Sigmoid colon (tissue), 7 donors: Measurements from ENCODE around the gene F11R. TPM values are rescaled to one million over a fixed set of nuclear protein-coding genes. Genes with fewer than 3 reads are reported as not detected.

Experiments used
- DNase-seq: peaks from one replicate; pipeline ENCODE4 v3.0.0-alpha.2; 2019
- H3K27ac ChIP-seq, 4 donors: fragments of 200-600 bp; sonication (generic); one replicate each; pipeline ENCODE4 v1.5.1; 2016 to 2019; ENCODE audit warnings: mild to moderate bottlenecking in 1 of 4
- H3K27me3 ChIP-seq, 3 donors: fragments of 200-600 bp; sonication (generic); one replicate each; pipeline ENCODE4 v1.5.1; 2019; ENCODE audit warnings: mild to moderate bottlenecking in 1 of 3
- H3K36me3 ChIP-seq, 4 donors: fragments of 200-600 bp; sonication (generic); one replicate each; pipeline ENCODE4 v1.5.1; 2016 to 2019
- H3K4me1 ChIP-seq, 4 donors: fragments of 200-600 bp; sonication (generic); one replicate each; pipeline ENCODE4 v1.5.1; 2017 to 2019
- H3K4me3 ChIP-seq, 4 donors: fragments of 200-600 bp; sonication (generic); one replicate each; pipeline ENCODE4 v1.5.1; 2017 to 2019; ENCODE audit warnings: mild to moderate bottlenecking in 2 of 4, moderate library complexity in 1 of 4
- H3K9me3 ChIP-seq, 4 donors: fragments of 200-600 bp in 3 of 4; sonication (generic) in 3 of 4; one replicate each; pipeline versions ENCODE4 v1.5.1 to v1.6.1; 2013 to 2019
- EP300 ChIP-seq, 4 donors: sonication (generic); formaldehyde crosslinking; IDR thresholded peaks; one replicate each; pipeline ENCODE4 v1.6.1; 2017; ENCODE audit warnings: antibody characterized with exemption in 4 of 4
- POLR2A ChIP-seq, 2 donors: fragments of 450-650 bp; IDR thresholded peaks; one replicate each; pipeline ENCODE4 v1.6.1; 2016; ENCODE audit warnings: antibody characterized with exemption in 2 of 2, mild to moderate bottlenecking in 2 of 2, moderate library complexity in 2 of 2
- POLR2AphosphoS5 ChIP-seq, 4 donors: sonication (generic); formaldehyde crosslinking; IDR thresholded peaks; one replicate each; pipeline ENCODE4 v1.6.1; 2017; ENCODE audit warnings: antibody characterized with exemption in 4 of 4
- WGBS, 2 donors: extraction: QIAGEN DNeasy Blood & Tissue Kit; methylation state at CpG; one replicate each; pipeline ENCODE4 v1.1.7; 2013; 5-methylcytosine and 5-hydroxymethylcytosine counted together
- intact Hi-C: fragments of 100-400 bp; cut with DNase I; formaldehyde crosslinking; loops from one replicate; pipeline ENCODE4 v1.15.1; 2023
- polyA plus RNA-seq, 3 donors: library from polyadenylated mRNA; stranded (reverse); fragments of 200-250 nt; gene quantifications; one replicate each; pipeline ENCODE4 v1.2.3, GENCODE V29; 2013
- total RNA-seq, 4 donors: library from RNA; depleted of rRNA; stranded (reverse); fragments of >200 nt; gene quantifications; one replicate each; pipeline ENCODE4 v1.1.0, GENCODE V29; 2016
- TF ChIP-seq, protein P1 (sequence below), 4 experiments: fragments of 450-650 bp in 3 of 4; fragments of 200-600 bp in 1 of 4; IDR thresholded peaks; one replicate each; pipeline ENCODE4 v1.5.1; 2016 to 2019; ENCODE audit warnings: antibody characterized with exemption in 4 of 4, mild to moderate bottlenecking in 3 of 4, moderate library complexity in 2 of 4
- donor health status: healthy with polysubstance abuse.
- donor health status: Bipolar disorder and iron deficiency.
- donor health status: healthy.

Gene F11R
- total RNA-seq (10 to 100 TPM in 1 of 4 donors, 1 to 10 TPM in 3; 2.7 to 30.5 (median 5.9) TPM), polyA plus RNA-seq (10 to 100 TPM; 15.6 to 96.7 (median 34.0) TPM)

DNA sequence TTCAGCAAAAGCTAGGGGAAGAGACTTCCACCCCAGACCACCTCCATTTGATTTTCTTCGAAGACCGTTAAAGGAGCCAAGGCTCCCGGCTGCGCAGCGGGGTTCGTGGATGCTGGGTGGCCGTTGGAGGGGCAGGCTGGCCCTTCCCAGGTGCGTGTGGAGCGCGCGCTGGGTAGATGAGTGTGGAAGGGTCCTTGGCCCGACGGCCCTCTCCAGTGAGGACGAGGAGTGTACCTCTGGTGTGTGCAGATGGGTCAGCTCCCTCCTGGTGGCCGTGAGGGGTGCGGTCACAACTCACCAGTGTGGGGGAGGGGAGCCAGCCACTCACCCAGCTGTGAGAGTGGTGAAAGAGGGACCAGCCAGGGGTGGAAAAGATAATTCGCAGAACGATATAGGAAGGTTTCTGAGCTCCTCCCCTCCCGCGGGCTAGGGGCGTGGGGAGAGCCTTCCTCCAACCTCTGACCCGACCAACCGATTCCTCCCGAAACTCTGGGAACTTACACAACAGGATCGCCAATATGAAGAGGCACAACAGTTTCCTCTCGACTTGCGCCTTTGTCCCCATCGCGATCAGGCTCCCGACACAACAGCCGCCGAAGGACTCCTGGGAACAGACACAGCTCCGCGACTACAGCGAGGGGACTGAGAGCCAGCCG lies at the start of gene F11R:
TSS of gene F11R (minus strand) at position 644 of the 656 bp plus-strand sequence. CDS start at position 565, 79 bp downstream.
- no peak for DNase-seq
- TF ChIP-seq EP300 (IDR thresholded peaks at IDR 0.05), result no peak
- peak in 3 of 4 donors; percentile 10 to 38 (median 30) for TF ChIP-seq POLR2AphosphoS5 (IDR thresholded peaks at IDR 0.05)
- TF ChIP-seq POLR2A (IDR thresholded peaks at IDR 0.05), result peak in 1 of 2 donors; percentile 35
- TF ChIP-seq, protein P1, sequence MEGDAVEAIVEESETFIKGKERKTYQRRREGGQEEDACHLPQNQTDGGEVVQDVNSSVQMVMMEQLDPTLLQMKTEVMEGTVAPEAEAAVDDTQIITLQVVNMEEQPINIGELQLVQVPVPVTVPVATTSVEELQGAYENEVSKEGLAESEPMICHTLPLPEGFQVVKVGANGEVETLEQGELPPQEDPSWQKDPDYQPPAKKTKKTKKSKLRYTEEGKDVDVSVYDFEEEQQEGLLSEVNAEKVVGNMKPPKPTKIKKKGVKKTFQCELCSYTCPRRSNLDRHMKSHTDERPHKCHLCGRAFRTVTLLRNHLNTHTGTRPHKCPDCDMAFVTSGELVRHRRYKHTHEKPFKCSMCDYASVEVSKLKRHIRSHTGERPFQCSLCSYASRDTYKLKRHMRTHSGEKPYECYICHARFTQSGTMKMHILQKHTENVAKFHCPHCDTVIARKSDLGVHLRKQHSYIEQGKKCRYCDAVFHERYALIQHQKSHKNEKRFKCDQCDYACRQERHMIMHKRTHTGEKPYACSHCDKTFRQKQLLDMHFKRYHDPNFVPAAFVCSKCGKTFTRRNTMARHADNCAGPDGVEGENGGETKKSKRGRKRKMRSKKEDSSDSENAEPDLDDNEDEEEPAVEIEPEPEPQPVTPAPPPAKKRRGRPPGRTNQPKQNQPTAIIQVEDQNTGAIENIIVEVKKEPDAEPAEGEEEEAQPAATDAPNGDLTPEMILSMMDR (IDR thresholded peaks at IDR 0.05), result peak in 1 of 4 experiments; percentile 17
- peak within 1 kb of the TSS; percentile 24 to 47 (median 42) for H3K4me3 ChIP-seq
- intact Hi-C loops, result no loop called here
- H3K36me3 ChIP-seq, result no peaks in the 10 kb centered on the region
- peaks cover 0 to 17% (median 14%) of the 10 kb centered on the region in 4 donors for H3K4me1 ChIP-seq
- H3K9me3 ChIP-seq, result no peaks in the 10 kb centered on the region
- H3K27ac ChIP-seq, result peak within 1 kb of the TSS; percentile 28 to 76 (median 60)
- WGBS, 2 donors, result 0 to 2% methylated on average over 36 of the region's 36 CpGs
- peaks cover 0 to 35% (median 20%) of the 10 kb centered on the region in 3 donors for H3K27me3 ChIP-seq

DNA sequence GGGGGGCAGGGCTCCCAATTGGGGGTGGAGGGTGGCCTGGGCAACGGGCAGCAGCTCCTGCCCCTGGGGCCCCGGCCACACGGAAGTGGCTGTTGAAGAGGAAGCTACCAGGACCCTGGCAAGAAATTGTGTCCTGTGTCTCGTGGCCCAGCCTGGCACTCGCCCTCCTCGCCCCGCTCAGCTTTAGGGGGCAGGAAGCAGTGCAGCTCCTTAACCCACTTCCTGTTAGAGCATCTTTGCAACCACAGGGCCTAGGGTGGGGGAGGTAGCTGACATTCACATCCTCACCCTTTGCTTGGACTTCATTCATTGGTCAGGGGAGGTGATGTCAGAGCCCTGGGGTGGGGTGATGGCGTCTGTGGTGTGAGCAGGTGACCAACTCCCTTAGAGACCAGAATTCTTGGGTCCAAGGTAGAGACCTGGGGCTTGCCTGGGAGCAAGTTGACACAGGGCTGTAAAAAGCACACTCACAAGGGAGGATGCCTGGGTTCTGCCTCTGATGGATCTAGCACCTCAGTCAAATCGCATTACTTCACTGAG lies 48.8 kb upstream of the F11R start, which contains the start of gene ARHGAP30:
TSS of gene ARHGAP30 (minus strand) at position 161 of the 540 bp plus-strand sequence. CDS start 267 bp downstream, outside the sequence.
- H3K9me3 ChIP-seq, result no peaks in the 10 kb centered on the region

DNA sequence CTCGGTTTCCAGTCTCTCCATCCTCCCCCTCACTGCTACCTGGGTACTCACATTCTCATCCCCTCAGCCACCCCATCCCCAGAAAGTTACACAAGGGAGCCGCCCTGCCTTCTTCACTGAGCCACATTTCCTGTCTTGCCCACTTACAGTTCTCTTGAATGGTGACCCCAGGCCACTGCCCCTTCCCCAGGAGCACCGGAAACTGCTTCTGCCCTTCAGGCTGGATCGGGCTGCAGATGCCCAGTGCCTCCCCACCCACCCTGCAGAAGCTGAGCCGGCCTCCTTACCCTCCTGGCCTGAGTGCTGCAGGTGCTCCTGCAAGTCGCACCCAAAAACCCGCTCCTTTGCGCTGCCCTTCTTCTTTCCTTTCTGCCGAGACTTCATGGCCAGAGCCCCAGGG lies 48.3 kb upstream of the F11R start:
- Histone ChIP-seq H3K27me3 (peaks cover 0 to 5% (median 0%) of the 10 kb centered on the region in 3 donors), H3K27ac (peak overlapping the region; percentile 42 to 64 (median 50)), H3K9me3 (no peaks in the 10 kb centered on the region), H3K4me1 (no peaks in the 10 kb centered on the region), H3K4me3 (peak overlapping the region in 3 of 4 donors; percentile 16 to 42 (median 31)), H3K36me3 (no peaks in the 10 kb centered on the region)
- 47 to 87% methylated on average over 9 of the region's 9 CpGs for WGBS, 2 donors
- no peak for TF ChIP-seq EP300 (IDR thresholded peaks at IDR 0.05)
- TF ChIP-seq POLR2A (IDR thresholded peaks at IDR 0.05), result no peak
- intact Hi-C loops, result no loop called here
- DNase-seq, result no peak

More for the DNA sequence above, 48.8 kb upstream of the F11R start, which contains the start of gene ARHGAP30:
- TF ChIP-seq POLR2AphosphoS5 (IDR thresholded peaks at IDR 0.05) (peak in 2 of 4 donors; percentile 14 to 47), EP300 (IDR thresholded peaks at IDR 0.05) (no peak), POLR2A (IDR thresholded peaks at IDR 0.05) (no peak)
- TF ChIP-seq, protein P1 (IDR thresholded peaks at IDR 0.05), result no peak
- WGBS, 2 donors, result 57 to 79% methylated on average over 9 of the region's 9 CpGs
- peak; percentile 83 for DNase-seq
- peak within 1 kb of the TSS in 3 of 4 donors; percentile 16 to 42 (median 31) for H3K4me3 ChIP-seq
- H3K4me1 ChIP-seq, result no peaks in the 10 kb centered on the region
- peak within 1 kb of the TSS; percentile 42 to 64 (median 50) for H3K27ac ChIP-seq
- intact Hi-C loops, result no loop called here
- peaks cover 0 to 4% (median 0%) of the 10 kb centered on the region in 3 donors for H3K27me3 ChIP-seq
- H3K36me3 ChIP-seq, result no peaks in the 10 kb centered on the region

DNA sequence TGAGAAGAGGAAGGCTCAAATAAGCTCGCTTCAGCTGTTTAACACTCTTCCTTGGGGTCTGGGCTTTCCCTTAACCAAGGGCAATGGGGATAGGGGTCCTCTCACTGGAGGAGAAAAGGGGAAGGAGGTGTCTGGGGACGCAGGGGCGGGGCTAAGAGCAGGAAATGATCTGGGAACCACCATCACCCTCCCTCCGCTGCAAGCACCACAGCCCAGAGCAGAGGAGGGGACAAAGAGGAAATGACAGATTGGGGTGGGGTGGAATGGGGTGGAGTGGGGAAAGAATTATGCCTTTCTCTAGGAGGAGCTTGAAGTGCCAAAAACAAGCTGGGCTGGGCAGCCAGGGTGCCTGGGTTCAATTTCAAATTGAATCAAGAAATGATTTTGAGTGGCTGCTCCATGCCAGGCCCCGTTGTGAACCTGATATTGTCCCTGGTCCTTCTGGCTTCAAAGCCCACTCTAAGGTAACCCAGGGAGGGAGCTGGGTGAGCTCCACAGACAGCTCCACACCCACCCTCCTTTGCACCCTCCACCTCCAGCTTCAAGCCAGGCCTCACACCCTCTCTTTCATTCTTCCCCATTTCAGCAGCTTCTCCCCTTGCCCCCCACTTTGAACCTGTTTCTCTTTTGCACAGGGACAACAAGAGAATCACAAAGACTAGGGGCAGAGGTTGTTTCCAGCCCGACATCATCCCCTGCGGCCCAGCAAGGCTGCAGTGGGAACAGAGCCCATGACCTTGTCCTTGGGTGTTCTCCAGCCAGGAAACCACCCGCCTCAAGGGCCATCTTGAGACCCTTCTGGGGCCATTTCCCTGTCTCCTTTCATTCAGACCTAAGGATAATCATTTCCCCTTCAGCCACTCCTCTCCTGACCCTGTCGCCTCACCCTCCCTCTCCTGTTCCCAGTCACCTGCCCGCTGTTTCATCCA lies 47.6 kb upstream of the F11R start:
- H3K4me3 ChIP-seq, result peak overlapping the region in 3 of 4 donors; percentile 16 to 42 (median 31)
- H3K9me3 ChIP-seq, result no peaks in the 10 kb centered on the region
- intact Hi-C loops, result no loop called here
- 45 to 63% methylated on average over 10 of the region's 10 CpGs for WGBS, 2 donors
- H3K27me3 ChIP-seq, result peaks cover 0 to 8% (median 0%) of the 10 kb centered on the region in 3 donors
- TF ChIP-seq POLR2A (IDR thresholded peaks at IDR 0.05) (no peak), POLR2AphosphoS5 (IDR thresholded peaks at IDR 0.05) (no peak), EP300 (IDR thresholded peaks at IDR 0.05) (no peak)
- TF ChIP-seq, protein P1 (IDR thresholded peaks at IDR 0.05), result no peak
- peak overlapping the region; percentile 42 to 64 (median 50) for H3K27ac ChIP-seq
- H3K4me1 ChIP-seq, result no peaks in the 10 kb centered on the region
- DNase-seq, result peak; percentile 80
- no peaks in the 10 kb centered on the region for H3K36me3 ChIP-seq
